ENCODE data around the gene OR9A2.
A peak's percentile ranks its signal among the peaks of the same experiment; 100 is the strongest.

The OR9A2 gene

DNA sequence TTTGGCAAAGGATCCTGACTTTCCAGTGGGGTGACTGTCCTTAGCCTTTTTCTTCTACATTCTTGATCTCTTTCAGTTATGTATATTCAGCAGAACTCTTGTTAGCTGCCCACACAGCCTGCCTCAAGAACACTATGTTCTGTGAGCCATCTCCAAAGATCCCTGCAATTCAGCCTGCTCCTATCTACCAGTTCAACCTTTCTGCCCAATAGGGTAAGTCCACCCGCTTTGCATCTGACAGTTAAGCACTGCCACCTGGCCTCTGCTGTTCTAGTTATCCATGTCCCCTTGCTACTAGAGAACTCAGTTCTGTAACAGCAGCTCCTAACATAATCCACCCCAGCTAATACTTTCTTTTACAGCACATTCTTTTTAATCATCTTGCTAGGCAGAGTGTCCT, 13.5 kb downstream of the OR9A2 start:
- TF ChIP-seq ZFX (IDR thresholded peaks at IDR 0.05), result no peak
- TF ChIP-seq, protein P1, sequence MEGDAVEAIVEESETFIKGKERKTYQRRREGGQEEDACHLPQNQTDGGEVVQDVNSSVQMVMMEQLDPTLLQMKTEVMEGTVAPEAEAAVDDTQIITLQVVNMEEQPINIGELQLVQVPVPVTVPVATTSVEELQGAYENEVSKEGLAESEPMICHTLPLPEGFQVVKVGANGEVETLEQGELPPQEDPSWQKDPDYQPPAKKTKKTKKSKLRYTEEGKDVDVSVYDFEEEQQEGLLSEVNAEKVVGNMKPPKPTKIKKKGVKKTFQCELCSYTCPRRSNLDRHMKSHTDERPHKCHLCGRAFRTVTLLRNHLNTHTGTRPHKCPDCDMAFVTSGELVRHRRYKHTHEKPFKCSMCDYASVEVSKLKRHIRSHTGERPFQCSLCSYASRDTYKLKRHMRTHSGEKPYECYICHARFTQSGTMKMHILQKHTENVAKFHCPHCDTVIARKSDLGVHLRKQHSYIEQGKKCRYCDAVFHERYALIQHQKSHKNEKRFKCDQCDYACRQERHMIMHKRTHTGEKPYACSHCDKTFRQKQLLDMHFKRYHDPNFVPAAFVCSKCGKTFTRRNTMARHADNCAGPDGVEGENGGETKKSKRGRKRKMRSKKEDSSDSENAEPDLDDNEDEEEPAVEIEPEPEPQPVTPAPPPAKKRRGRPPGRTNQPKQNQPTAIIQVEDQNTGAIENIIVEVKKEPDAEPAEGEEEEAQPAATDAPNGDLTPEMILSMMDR (conservative IDR thresholded peaks at IDR 0.05), result no peak
- H3K27ac ChIP-seq, result no peak overlapping the region

DNA sequence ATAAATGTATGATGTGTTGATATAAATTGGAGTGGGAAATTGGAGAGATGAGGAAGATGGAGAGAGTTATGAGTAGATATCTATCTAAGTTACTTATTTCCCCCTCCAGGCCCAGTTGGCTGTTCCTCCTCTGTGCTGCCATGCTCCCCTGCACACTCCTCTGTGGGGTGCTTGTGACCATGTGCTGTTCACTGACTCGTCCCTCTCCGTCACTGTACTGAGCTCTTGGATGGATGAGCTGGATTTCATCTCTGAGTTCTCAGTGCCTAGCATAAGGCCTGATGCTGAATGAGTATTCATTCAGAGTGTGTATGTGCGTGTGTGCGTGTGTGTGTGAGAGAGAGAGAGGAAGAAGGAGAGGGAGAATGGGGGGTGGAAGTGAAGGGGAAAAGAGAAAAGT, 14.5 kb downstream of the OR9A2 start:
- H3K27ac ChIP-seq, result no peak overlapping the region
- TF ChIP-seq, protein P1 (conservative IDR thresholded peaks at IDR 0.05), result no peak
- no peak for TF ChIP-seq ZFX (IDR thresholded peaks at IDR 0.05)

DNA sequence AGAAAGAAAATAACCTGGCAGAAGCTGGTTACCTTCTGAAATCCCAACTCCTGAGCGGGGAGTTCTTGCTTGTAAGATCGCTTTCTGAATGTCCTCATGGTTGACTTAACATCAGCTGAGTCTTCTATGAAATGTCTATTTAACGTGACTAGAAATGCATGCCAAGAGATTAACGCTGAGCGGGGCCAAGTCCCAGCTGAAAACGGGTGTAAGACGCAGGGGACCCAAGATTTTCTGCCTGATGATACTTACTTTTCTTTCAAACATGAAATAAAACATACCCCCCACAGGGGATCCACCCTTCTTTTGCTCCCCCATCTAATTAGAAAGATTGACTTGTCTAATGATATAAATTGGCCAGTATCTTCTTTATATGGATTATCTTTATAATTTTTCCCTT, 14.9 kb downstream of the OR9A2 start:
- H3K27ac ChIP-seq, result no peak overlapping the region
- TF ChIP-seq, protein P1 (conservative IDR thresholded peaks at IDR 0.05), result no peak
- TF ChIP-seq ZFX (IDR thresholded peaks at IDR 0.05), result no peak

DNA sequence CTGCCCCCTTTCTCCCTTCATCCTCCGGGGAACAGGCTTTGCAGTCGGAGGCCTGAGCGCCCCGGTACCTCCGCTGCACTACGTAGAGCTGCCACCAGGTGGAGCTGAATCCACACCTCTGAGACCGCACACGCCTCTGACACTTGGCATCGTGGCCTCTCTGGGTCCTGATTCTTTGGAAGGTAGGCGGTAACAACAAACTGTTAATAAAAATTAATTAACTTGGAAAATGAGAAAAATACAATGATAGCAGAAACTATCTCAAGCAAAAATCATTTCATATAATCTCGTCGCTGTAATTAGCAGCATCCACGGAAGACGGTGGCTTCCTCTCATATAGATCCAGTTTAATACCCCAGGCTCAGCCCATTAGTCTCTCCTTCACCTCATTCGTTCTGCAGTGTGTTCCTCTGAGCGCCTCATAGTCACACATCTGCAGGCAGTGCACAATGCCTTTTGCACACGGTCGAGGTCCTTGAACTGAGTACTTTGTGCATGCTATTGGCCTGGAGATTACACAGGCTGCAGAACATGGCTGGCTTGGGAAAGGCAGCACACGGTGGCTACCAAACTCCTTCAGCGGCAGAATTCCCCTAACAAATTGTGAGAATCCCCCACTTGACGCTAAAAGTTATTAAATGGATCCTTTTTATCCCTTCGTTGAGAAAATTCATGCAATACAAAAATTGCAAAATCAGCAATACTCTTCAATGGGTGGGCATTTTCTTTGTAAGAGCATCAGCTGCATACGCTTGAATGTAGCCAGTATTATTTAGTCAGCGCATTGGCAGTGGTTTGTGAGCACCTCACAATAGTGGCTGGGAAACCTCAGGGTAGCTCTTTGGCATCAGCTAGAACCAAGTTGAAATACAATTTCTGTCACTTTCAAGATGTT, 18.7 kb downstream of the OR9A2 start:
- H3K27ac ChIP-seq, result no peak overlapping the region

DNA sequence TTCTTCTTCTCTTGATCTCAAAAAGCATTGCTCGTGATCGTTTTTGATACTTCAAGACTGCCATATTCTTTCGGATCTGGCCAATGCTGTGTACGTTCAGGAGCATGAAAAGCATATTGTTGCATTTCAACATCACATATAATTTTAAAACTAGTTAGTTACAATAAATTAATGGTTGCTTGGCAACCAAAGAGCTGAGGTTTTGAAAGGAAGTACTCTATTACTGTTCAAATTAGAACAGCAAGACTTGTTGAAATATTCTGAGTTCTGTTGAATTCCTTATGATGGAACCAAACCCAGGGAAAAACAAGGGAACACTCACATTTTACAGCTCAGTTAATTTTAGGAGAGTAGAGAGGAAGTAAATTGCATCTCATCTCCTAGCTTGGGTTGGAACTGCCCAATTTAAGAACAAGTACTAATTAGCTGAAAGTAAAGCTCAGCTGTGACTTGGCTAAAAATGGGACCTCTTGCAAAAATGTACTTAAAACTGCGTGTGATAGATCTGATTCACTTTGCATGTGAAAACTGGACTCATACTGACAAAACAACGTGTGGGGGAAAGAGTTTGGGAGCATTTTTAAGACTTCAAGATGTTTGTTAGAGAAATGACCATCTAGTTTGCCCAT, 21.2 kb downstream of the OR9A2 start:
- no peak overlapping the region for H3K27ac ChIP-seq
- TF ChIP-seq, protein P1 (conservative IDR thresholded peaks at IDR 0.05), result no peak
- no peak for TF ChIP-seq ZFX (IDR thresholded peaks at IDR 0.05)

More for the DNA sequence above, 18.7 kb downstream of the OR9A2 start:
- TF ChIP-seq ZFX (IDR thresholded peaks at IDR 0.05), result no peak
- TF ChIP-seq, protein P1 (conservative IDR thresholded peaks at IDR 0.05), result peak; percentile 99

DNA sequence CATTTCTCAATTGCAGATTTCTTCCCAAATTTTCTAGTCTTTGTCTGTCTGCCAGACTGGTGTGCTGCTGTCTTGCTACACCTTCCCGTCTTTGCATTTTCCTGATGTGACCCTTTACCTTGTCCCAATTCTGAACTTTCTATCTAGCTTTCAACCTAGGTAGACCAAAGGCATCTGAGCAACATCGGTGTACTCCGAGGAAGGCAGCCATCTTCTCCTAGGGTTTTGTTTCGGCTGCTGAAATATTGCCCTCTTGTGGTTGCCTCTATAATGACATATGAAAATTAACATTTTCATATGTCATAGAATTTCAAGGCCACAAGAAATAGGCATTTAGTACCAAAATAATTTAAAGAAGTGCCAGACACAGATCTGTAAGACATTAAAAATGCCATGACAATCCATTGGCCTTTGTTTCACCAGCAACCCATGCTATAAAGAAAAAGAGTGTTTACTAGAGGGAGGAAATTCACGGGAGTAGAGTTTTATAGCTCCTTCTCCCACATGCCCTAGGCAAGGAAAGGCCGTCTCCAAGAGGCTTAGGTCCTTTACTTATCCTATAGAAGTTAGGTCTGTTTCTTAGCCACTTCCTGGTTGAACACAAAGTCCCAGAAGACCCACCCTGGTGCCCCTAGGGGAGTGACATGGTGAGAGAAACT, 23.4 kb downstream of the OR9A2 start:
- TF ChIP-seq ZFX (IDR thresholded peaks at IDR 0.05), result no peak
- TF ChIP-seq, protein P1 (conservative IDR thresholded peaks at IDR 0.05), result peak; percentile 96
- H3K27ac ChIP-seq, result peak overlapping the region; percentile 63

DNA sequence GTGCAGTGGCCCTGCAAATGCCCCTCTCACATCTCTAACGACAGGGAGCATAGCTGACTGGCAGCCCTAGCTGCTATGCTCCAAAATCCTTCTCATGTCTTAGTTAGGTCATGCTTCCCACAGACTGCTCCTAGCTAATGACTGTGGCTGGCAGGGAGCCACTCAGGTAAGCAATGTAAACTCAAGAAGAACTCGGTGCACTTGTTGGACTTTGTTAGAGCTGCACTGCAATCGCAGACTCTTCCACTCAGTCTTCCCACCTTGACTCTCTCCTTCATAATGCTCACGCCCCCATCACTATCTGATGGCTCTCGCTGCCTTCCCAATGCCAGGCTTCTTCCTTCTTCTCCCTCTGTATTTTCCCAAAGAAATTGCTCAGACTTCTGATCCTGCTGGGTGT, 24.0 kb downstream of the OR9A2 start:
- peak overlapping the region; percentile 63 for H3K27ac ChIP-seq
- TF ChIP-seq ZFX (IDR thresholded peaks at IDR 0.05), result no peak
- TF ChIP-seq, protein P1 (conservative IDR thresholded peaks at IDR 0.05), result no peak
